Measurements from ENCODE around the gene RPS2. TPM values are rescaled to one million over a fixed set of nuclear protein-coding genes. Genes with fewer than 3 reads are reported as not detected.

RPS2 gene
- total and polyA plus RNA-seq, 2 donors (not counting 1 experiment from before 2014, with no cell fraction given), result 3,261 to 6,138 TPM

GRCh38 chr16:1947369-1947670 is 17.3 kb downstream of the RPS2 start:
- Histone ChIP-seq H2AFZ (ENCODE audit: insufficient read depth, low read depth, low read length, poor library complexity, severe bottlenecking) (no peak overlapping the region), H3K9me3 (ENCODE audit: control extremely low read depth in 1 of 3, control insufficient read depth in 2 of 3, insufficient read depth in 1 of 3, low read length in 2 of 3) (no peaks in the 10 kb centered on the region), H3K4me2 (replicated peaks; ENCODE audit: low read depth, low read length, poor library complexity, severe bottlenecking) (no peak overlapping the region), H3K9ac (ENCODE audit: low read length) (no peak overlapping the region), H3K27ac (ENCODE audit: low read length in 2 of 2) (no peak overlapping the region), H3K4me1 (ENCODE audit: control insufficient read depth in 2 of 2, insufficient read depth in 2 of 2, low read length in 2 of 2) (peaks cover 7 to 11% of the 10 kb centered on the region in 2 donors), H3K27me3 (replicated peaks in 1 of 4; ENCODE audit: control extremely low read depth in 1 of 4, control insufficient read depth in 3 of 4, insufficient read depth in 4 of 4, low read length in 3 of 4) (no peaks in the 10 kb centered on the region), H3K79me2 (ENCODE audit: control insufficient read depth, insufficient read depth, low read length) (no peaks in the 10 kb centered on the region), H3K4me3 (ENCODE audit: control extremely low read depth in 1 of 5, extremely low read depth in 1 of 5, insufficient read depth in 1 of 5, low read depth in 2 of 5, low read length in 4 of 5) (no peak overlapping the region), H4K20me1 (ENCODE audit: control insufficient read depth, insufficient read depth, low read length, poor library complexity, severe bottlenecking) (no peaks in the 10 kb centered on the region), H3K36me3 (replicated peaks in 1 of 2; ENCODE audit: control extremely low read depth in 1 of 2, control insufficient read depth in 1 of 2, extremely low read depth in 1 of 2, insufficient read depth in 2 of 2, low read length in 1 of 2) (no peaks in the 10 kb centered on the region)
- no peak for ATAC-seq (ENCODE audit: low read depth)
- CTCF ChIA-PET, result no interaction called here
- POLR2A ChIA-PET, result no interaction called here
- TF ChIP-seq CTCF (IDR thresholded peaks at IDR 0.05) (no peak), EZH2 (IDR thresholded peaks at IDR 0.05; ENCODE audit: borderline replicate concordance, insufficient read depth, low read depth, low read length, poor library complexity, severe bottlenecking) (no peak)
- DNase-seq, result no peak
- H3K27ac Mint-ChIP-seq, result no peak overlapping the region
- H3K4me3 Mint-ChIP-seq, result no peak overlapping the region
- 96% methylated on average over 9 of the region's 9 CpGs for WGBS (ENCODE audit: insufficient coverage)
- peaks cover 10% of the 10 kb centered on the region for H3K4me1 Mint-ChIP-seq
- no peaks in the 10 kb centered on the region for H3K27me3 Mint-ChIP-seq
- no peaks in the 10 kb centered on the region for H3K9me3 Mint-ChIP-seq (ENCODE audit: insufficient read depth)
- intact Hi-C loops (cut with micrococcal nuclease), result loop anchor here (10.0 kb wide), 1 partner anchor 47 kb away; no protein-coding TSS in a partner anchor

- H3K9ac ChIP-seq (ENCODE audit: low read length), result no peak overlapping the region
- no peaks in the 10 kb centered on the region for H3K36me3 ChIP-seq (replicated peaks in 1 of 2; ENCODE audit: control extremely low read depth in 1 of 2, control insufficient read depth in 1 of 2, extremely low read depth in 1 of 2, insufficient read depth in 2 of 2, low read length in 1 of 2)
- TF ChIP-seq EZH2 (IDR thresholded peaks at IDR 0.05; ENCODE audit: borderline replicate concordance, insufficient read depth, low read depth, low read length, poor library complexity, severe bottlenecking) (no peak), CTCF (IDR thresholded peaks at IDR 0.05) (no peak)
- POLR2A ChIA-PET, result no interaction called here
- ATAC-seq (ENCODE audit: low read depth), result no peak
- no peak overlapping the region for H3K4me3 Mint-ChIP-seq
- WGBS (ENCODE audit: insufficient coverage), result 93% methylated on average over 30 of the region's 38 CpGs
- no peak overlapping the region for H2AFZ ChIP-seq (ENCODE audit: insufficient read depth, low read depth, low read length, poor library complexity, severe bottlenecking)
- CTCF ChIA-PET, result interaction anchor here (1.6 kb wide), 1 partner anchor 18 kb away, joined by 7 read pairs; no protein-coding TSS in a partner anchor
- H3K4me2 ChIP-seq (replicated peaks; ENCODE audit: low read depth, low read length, poor library complexity, severe bottlenecking), result no peak overlapping the region
- DNase-seq, result no peak
- H3K79me2 ChIP-seq (ENCODE audit: control insufficient read depth, insufficient read depth, low read length), result no peaks in the 10 kb centered on the region
- H3K9me3 Mint-ChIP-seq (ENCODE audit: insufficient read depth), result no peaks in the 10 kb centered on the region
- no peak overlapping the region for H3K27ac Mint-ChIP-seq
- intact Hi-C loops (cut with micrococcal nuclease), result loop anchor here (10.0 kb wide), 1 partner anchor 48 kb away; no protein-coding TSS in a partner anchor
- H3K27me3 ChIP-seq (replicated peaks in 1 of 4; ENCODE audit: control extremely low read depth in 1 of 4, control insufficient read depth in 3 of 4, insufficient read depth in 4 of 4, low read length in 3 of 4), result no peaks in the 10 kb centered on the region
- peaks cover 16% of the 10 kb centered on the region for H3K4me1 Mint-ChIP-seq
- no peaks in the 10 kb centered on the region for H3K9me3 ChIP-seq (ENCODE audit: control extremely low read depth in 1 of 3, control insufficient read depth in 2 of 3, insufficient read depth in 1 of 3, low read length in 2 of 3)
- no peaks in the 10 kb centered on the region for H3K27me3 Mint-ChIP-seq
- H4K20me1 ChIP-seq (ENCODE audit: control insufficient read depth, insufficient read depth, low read length, poor library complexity, severe bottlenecking), result no peaks in the 10 kb centered on the region
- H3K27ac ChIP-seq (ENCODE audit: low read length in 2 of 2), result no peak overlapping the region
- H3K4me3 ChIP-seq (ENCODE audit: control extremely low read depth in 1 of 5, extremely low read depth in 1 of 5, insufficient read depth in 1 of 5, low read depth in 2 of 5, low read length in 4 of 5), result no peak overlapping the region
- H3K4me1 ChIP-seq (ENCODE audit: control insufficient read depth in 2 of 2, insufficient read depth in 2 of 2, low read length in 2 of 2), result peaks cover 13 to 17% of the 10 kb centered on the region in 2 donors
These were observed 17.9 kb downstream of the RPS2 start for GRCh38 chr16:1946495-1947368.
